Endothelial cell of umbilical vein (primary cell): Measurements from ENCODE around the gene CNNM4. TPM values are rescaled to one million over a fixed set of nuclear protein-coding genes. Genes with fewer than 3 reads are reported as not detected.

Source experiments
- BruUV-seq: library from RNA; stranded (reverse); fragments of 400-500 nt; replicated peaks from 2 replicates; lab custom pipeline; 2021; lab: Mats Ljungman, UMichigan
- CTCF ChIA-PET: fragments of 300-600, 350-600 bp; sonication (Branson Sonifier 250); formaldehyde crosslinking; loops from one replicate; lab custom pipeline; 2021; ENCODE audit warnings: antibody characterized with exemption, inconsistent platforms; lab: Charles Lee
- POLR2A ChIA-PET: fragments of 300-600, 350-600 bp; sonication (Branson Sonifier 250); formaldehyde crosslinking; loops from one replicate; lab custom pipeline; 2021; ENCODE audit warnings: antibody characterized with exemption, inconsistent platforms; lab: Charles Lee
- DNase-seq: peaks from one replicate; pipeline ENCODE4 v3.0.0-alpha.2; 2011; ENCODE audit warnings: low read depth, low spot score
- FAIRE-seq: peaks from 2 replicates; lab custom pipeline; 2011; peaks lifted over from hg19 to GRCh38; lab: Jason Lieb, UNC
- H2AFZ ChIP-seq: 2 replicates; pipeline ENCODE4 v1.6.0; 2012; ENCODE audit warnings: low read depth, low read length, control low read depth, inconsistent platforms
- H3K27ac ChIP-seq: 2 replicates; pipeline ENCODE4 v1.5.1; 2011; ENCODE audit warnings: low read depth, mild to moderate bottlenecking, control low read depth, low read length, moderate library complexity; ENCODE audit not compliant: insufficient read depth
- H3K27me3 ChIP-seq, 2 experiments: 2 replicates each; pipeline versions ENCODE4 v1.6.0 to v1.6.1; 2011; ENCODE audit warnings: low read length in 2 of 2, mixed read lengths in 1 of 2; ENCODE audit not compliant: control insufficient read depth in 2 of 2, insufficient read depth in 2 of 2
- H3K36me3 ChIP-seq, 2 experiments: 2 replicates in 1 of 2; 3 replicates in 1 of 2; pipeline ENCODE4 v1.5.1; 2011; ENCODE audit warnings: low read length in 2 of 2, mild to moderate bottlenecking in 1 of 2, moderate library complexity in 1 of 2; ENCODE audit not compliant: control insufficient read depth in 2 of 2, insufficient read depth in 2 of 2; ENCODE audit errors: extremely low read depth in 1 of 2
- H3K4me1 ChIP-seq: 3 replicates; pipeline ENCODE4 v1.5.1; 2011; ENCODE audit warnings: mild to moderate bottlenecking, low read length; ENCODE audit not compliant: control insufficient read depth, insufficient read depth; ENCODE audit errors: extremely low read depth
- H3K4me2 ChIP-seq: 2 replicates; pipeline ENCODE4 v1.6.1; 2011; ENCODE audit warnings: low read length, control low read depth, mixed read lengths; ENCODE audit not compliant: insufficient read depth
- H3K4me3 ChIP-seq, 3 experiments: fragments of 200-600 bp in 1 of 3; sonication (generic), shearing (Covaris generic) in 1 of 3; replicated peaks in 1 of 3; 2 replicates each; pipeline ENCODE4 v1.5.1; 2011 to 2016; ENCODE audit warnings: control low read depth in 3 of 3, low read length in 3 of 3, mild to moderate bottlenecking in 2 of 3, inconsistent platforms in 1 of 3, low read depth in 1 of 3, moderate library complexity in 1 of 3; ENCODE audit not compliant: insufficient read depth in 1 of 3
- H3K79me2 ChIP-seq: 2 replicates; pipeline ENCODE4 v1.6.0; 2012; ENCODE audit warnings: low read length, inconsistent platforms; ENCODE audit not compliant: control insufficient read depth, insufficient read depth
- H3K9ac ChIP-seq: replicated peaks from 2 replicates; pipeline ENCODE3; 2011; ENCODE audit warnings: low read length, control low read depth; ENCODE audit not compliant: insufficient read depth; ENCODE audit errors: extremely low read depth
- H3K9me1 ChIP-seq: replicated peaks from 3 replicates; pipeline ENCODE4 v1.6.0; 2011; ENCODE audit warnings: mild to moderate bottlenecking, low read length; ENCODE audit not compliant: control insufficient read depth, insufficient read depth; ENCODE audit errors: extremely low read depth
- H3K9me3 ChIP-seq: replicated peaks from 2 replicates; pipeline ENCODE4 v1.5.1; 2012; ENCODE audit warnings: low read length, inconsistent platforms; ENCODE audit not compliant: control insufficient read depth, insufficient read depth
- H4K20me1 ChIP-seq: replicated peaks from 2 replicates; pipeline ENCODE3; 2011; ENCODE audit warnings: mild to moderate bottlenecking, low read length; ENCODE audit not compliant: control insufficient read depth, insufficient read depth; ENCODE audit errors: extremely low read depth
- FOS ChIP-seq: IDR thresholded peaks from 2 replicates; pipeline ENCODE4 v1.6.1; 2011; ENCODE audit warnings: mild to moderate bottlenecking, low read length, moderate library complexity, borderline replicate concordance; ENCODE audit not compliant: insufficient read depth
- GATA2 ChIP-seq: IDR thresholded peaks from 2 replicates; pipeline ENCODE4 v1.7.0; 2011; ENCODE audit warnings: low read depth, mild to moderate bottlenecking, moderate library complexity, mixed read lengths, low read length; ENCODE audit not compliant: insufficient read length, insufficient read depth
- JUN ChIP-seq: IDR thresholded peaks from 2 replicates; pipeline ENCODE4 v1.6.1; 2011; ENCODE audit warnings: borderline replicate concordance, low read depth; ENCODE audit not compliant: insufficient read length, insufficient read depth
- MAX ChIP-seq: IDR thresholded peaks from 2 replicates; pipeline ENCODE4 v1.6.1; 2011; ENCODE audit not compliant: insufficient read depth, insufficient read length
- MYC ChIP-seq: IDR thresholded peaks from one replicate; pipeline ENCODE4 v1.6.1; 2011; ENCODE audit warnings: mild to moderate bottlenecking, low read depth, low read length
- POLR2A ChIP-seq: IDR thresholded peaks from 2 replicates; pipeline ENCODE4 v1.6.1; 2012; ENCODE audit warnings: low read depth, mild to moderate bottlenecking, control low read depth, low read length
- dilution Hi-C: fragments of 300-500 bp; cut with MboI; formaldehyde crosslinking; loops from one replicate; pipeline ENCODE4 v1.15.0; 2019; ENCODE audit warnings: low sequenced_read_pairs; ENCODE audit not compliant: extremely low pct_ligation_motif_present
- intact Hi-C: fragments of 100-400 bp; cut with micrococcal nuclease; formaldehyde crosslinking; loops from one replicate; pipeline ENCODE4 v1.10.0; 2022
- polyA plus RNA-seq, 4 experiments: library from polyadenylated mRNA; depleted of rRNA in 3 of 4; stranded (reverse) in 3 of 4; unstranded in 1 of 4; fragments of >200 nt; gene quantifications; 2 replicates each; pipeline versions ENCODE4 v1.2.1 to v1.2.3, GENCODE V29; 2011 to 2012; ENCODE audit warnings: missing spikeins in 1 of 4
- total RNA-seq: library from RNA; stranded (reverse); gene quantifications from 2 replicates; pipeline ENCODE4 v1.2.3, GENCODE V29; 2021
- TF ChIP-seq, protein P1 (sequence below), 2 donors: IDR thresholded peaks; 1 replicate in 1 of 2; 2 replicates in 1 of 2; pipeline ENCODE4 v1.5.1; 2011; ENCODE audit warnings: low read length in 2 of 2, mild to moderate bottlenecking in 2 of 2, moderate library complexity in 2 of 2, control low read depth in 1 of 2, inconsistent platforms in 1 of 2, low read depth in 1 of 2; ENCODE audit not compliant: insufficient read depth in 1 of 2; ENCODE audit errors: extremely low read depth in 1 of 2

CNNM4 gene
- total and polyA plus RNA-seq, 2 donors (not counting 3 experiments of a cell fraction or from before 2014, with no cell fraction given) = 4.7 to 5.3 TPM

DNA sequence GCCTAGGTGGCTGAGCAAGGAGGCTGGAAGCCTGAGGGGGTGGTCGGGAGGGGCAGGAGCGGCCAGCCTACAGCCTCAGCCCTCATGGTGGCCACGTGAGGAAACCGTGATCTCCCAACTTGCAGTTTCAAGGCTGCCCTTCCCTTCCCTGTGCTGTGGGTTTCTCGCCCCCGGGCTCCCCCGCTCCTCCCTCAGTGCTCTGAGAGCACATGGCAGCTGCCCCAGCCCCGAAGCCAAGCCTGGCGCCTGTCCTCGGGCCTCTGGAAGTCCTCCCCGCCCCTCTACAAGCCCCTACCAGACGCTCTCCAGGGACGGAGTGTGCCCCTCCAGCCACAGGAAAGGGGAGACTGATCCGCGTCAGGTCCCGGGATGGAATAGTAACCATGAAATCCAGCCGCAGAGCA lies 83.7 kb downstream of the CNNM4 start:
- no peaks in the 10 kb centered on the region for H3K9me3 ChIP-seq
- no TSS peak for BruUV-seq
- H3K27ac ChIP-seq = no peak overlapping the region
- intact Hi-C loops (no loop called here), dilution Hi-C loops (no loop called here)
- POLR2A ChIA-PET = no interaction called here
- CTCF ChIA-PET = interaction anchor here (0.7 kb wide), 1 partner anchor 67 kb away, joined by 4 read pairs; no protein-coding TSS in a partner anchor
- FAIRE-seq (no peak), DNase-seq (no peak)
- no peaks in the 10 kb centered on the region for H3K27me3 ChIP-seq
- no peak overlapping the region for H2AFZ ChIP-seq
- no peaks in the 10 kb centered on the region for H3K4me1 ChIP-seq
- no peaks in the 10 kb centered on the region for H4K20me1 ChIP-seq
- H3K4me3 ChIP-seq = no peak overlapping the region
- H3K4me2 ChIP-seq = no peak overlapping the region
- H3K36me3 ChIP-seq = peaks cover 0 to 2% of the 10 kb centered on the region in 2 experiments
- TF ChIP-seq JUN = no peak
- no peak for TF ChIP-seq POLR2A
- no peak for TF ChIP-seq GATA2
- TF ChIP-seq, protein P1, sequence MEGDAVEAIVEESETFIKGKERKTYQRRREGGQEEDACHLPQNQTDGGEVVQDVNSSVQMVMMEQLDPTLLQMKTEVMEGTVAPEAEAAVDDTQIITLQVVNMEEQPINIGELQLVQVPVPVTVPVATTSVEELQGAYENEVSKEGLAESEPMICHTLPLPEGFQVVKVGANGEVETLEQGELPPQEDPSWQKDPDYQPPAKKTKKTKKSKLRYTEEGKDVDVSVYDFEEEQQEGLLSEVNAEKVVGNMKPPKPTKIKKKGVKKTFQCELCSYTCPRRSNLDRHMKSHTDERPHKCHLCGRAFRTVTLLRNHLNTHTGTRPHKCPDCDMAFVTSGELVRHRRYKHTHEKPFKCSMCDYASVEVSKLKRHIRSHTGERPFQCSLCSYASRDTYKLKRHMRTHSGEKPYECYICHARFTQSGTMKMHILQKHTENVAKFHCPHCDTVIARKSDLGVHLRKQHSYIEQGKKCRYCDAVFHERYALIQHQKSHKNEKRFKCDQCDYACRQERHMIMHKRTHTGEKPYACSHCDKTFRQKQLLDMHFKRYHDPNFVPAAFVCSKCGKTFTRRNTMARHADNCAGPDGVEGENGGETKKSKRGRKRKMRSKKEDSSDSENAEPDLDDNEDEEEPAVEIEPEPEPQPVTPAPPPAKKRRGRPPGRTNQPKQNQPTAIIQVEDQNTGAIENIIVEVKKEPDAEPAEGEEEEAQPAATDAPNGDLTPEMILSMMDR (IDR thresholded peaks at IDR 0.05; ENCODE audit: extremely low read depth in 1 of 2, insufficient read depth in 1 of 2, low read depth in 1 of 2, low read length in 2 of 2) = no peak
- no peak for TF ChIP-seq MYC
- H3K9me1 ChIP-seq = no peaks in the 10 kb centered on the region
- no peak overlapping the region for H3K9ac ChIP-seq
- no peaks in the 10 kb centered on the region for H3K79me2 ChIP-seq

DNA sequence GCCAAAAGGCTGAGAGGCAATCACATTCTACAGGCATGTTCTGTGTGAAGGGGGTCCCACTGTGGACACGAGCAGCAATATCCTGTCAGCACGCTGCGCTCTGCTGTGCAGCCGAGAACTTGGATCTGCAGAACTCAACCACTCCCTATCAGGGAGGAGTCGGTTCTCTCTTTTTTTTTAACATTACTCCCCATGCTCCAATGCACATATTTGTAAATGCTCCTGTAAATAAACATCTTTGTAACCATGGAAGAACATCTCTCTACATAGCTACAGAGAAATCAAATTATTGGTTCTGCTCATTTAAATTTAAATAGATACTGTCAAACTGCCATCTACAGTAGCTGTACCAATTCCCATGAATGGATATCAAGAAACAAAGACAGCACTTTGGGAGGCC lies 86.1 kb downstream of the CNNM4 start:
- no peak for FAIRE-seq
- ChIA-PET CTCF (interaction anchor here (0.6 to 1.6 kb wide), 2 partner anchors 11 to 20 kb away, joined by 3 to 6 read pairs; partner anchors contain the start of gene ANKRD39), POLR2A (no interaction called here)
- no peak overlapping the region for H3K4me3 ChIP-seq
- no peaks in the 10 kb centered on the region for H3K79me2 ChIP-seq
- no peaks in the 10 kb centered on the region for H4K20me1 ChIP-seq
- H2AFZ ChIP-seq = no peak overlapping the region
- dilution Hi-C loops (no loop called here), intact Hi-C loops (no loop called here)
- H3K9ac ChIP-seq = no peak overlapping the region
- no peaks in the 10 kb centered on the region for H3K27me3 ChIP-seq
- BruUV-seq = no TSS peak
- H3K4me2 ChIP-seq = no peak overlapping the region
- no peak for DNase-seq
- H3K9me1 ChIP-seq = no peaks in the 10 kb centered on the region
- TF ChIP-seq MAX (no peak), FOS (no peak)
- H3K36me3 ChIP-seq = peaks cover 0 to 9% of the 10 kb centered on the region in 2 experiments
- no peaks in the 10 kb centered on the region for H3K9me3 ChIP-seq
- H3K4me1 ChIP-seq = no peaks in the 10 kb centered on the region
- no peak overlapping the region for H3K27ac ChIP-seq
